Trophoblast cell (in vitro differentiated cells and primary cell): ENCODE data around the gene ZBTB7C.

Experiments
- DNase-seq, 2 donors: peaks; one replicate each; pipeline ENCODE4 v3.0.0-alpha.2; 2016
- H2AFZ ChIP-seq: 2 replicates; pipeline ENCODE4 v1.6.1; 2013; ENCODE audit warnings: low read length, moderate library complexity, mild to moderate bottlenecking; ENCODE audit not compliant: insufficient read depth, poor library complexity
- H2AK5ac ChIP-seq: 2 replicates; pipeline ENCODE4 v1.6.1; 2013; ENCODE audit warnings: mild to moderate bottlenecking, low read length
- H2BK120ac ChIP-seq: 2 replicates; pipeline ENCODE4 v1.6.1; 2013; ENCODE audit warnings: low read length, mild to moderate bottlenecking, moderate library complexity; ENCODE audit not compliant: insufficient read depth, poor library complexity
- H2BK12ac ChIP-seq: 2 replicates; pipeline ENCODE4 v1.6.1; 2013; ENCODE audit warnings: mild to moderate bottlenecking, low read length, moderate library complexity
- H2BK5ac ChIP-seq: 2 replicates; pipeline ENCODE4 v1.6.1; 2013; ENCODE audit warnings: low read length, low read depth, moderate library complexity, mild to moderate bottlenecking; ENCODE audit not compliant: poor library complexity
- H3K14ac ChIP-seq: 2 replicates; pipeline ENCODE4 v1.6.1; 2013; ENCODE audit warnings: mild to moderate bottlenecking, low read length
- H3K18ac ChIP-seq: 2 replicates; pipeline ENCODE4 v1.6.1; 2013; ENCODE audit warnings: mild to moderate bottlenecking, low read length
- H3K23ac ChIP-seq: 2 replicates; pipeline ENCODE4 v1.6.1; 2013; ENCODE audit warnings: low read length
- H3K27ac ChIP-seq: 2 replicates; pipeline ENCODE4 v1.5.1; 2013; ENCODE audit warnings: low read depth, mild to moderate bottlenecking, inconsistent platforms, low read length, moderate library complexity
- H3K27me3 ChIP-seq: 2 replicates; pipeline ENCODE4 v1.6.1; 2013; ENCODE audit warnings: inconsistent platforms, mild to moderate bottlenecking, low read length, moderate library complexity; ENCODE audit not compliant: insufficient read depth
- H3K36me3 ChIP-seq, 2 experiments: 1 replicate in 1 of 2; 2 replicates in 1 of 2; pipeline ENCODE4 v1.6.1; 2013; ENCODE audit warnings: low read length in 2 of 2, mild to moderate bottlenecking in 2 of 2, moderate library complexity in 1 of 2; ENCODE audit not compliant: insufficient read depth in 2 of 2, control insufficient read depth in 1 of 2
- H3K4ac ChIP-seq: 2 replicates; pipeline ENCODE4 v1.6.1; 2013; ENCODE audit warnings: low read depth, mild to moderate bottlenecking, low read length, moderate library complexity
- H3K4me1 ChIP-seq, 2 experiments: 1 replicate in 1 of 2; 2 replicates in 1 of 2; pipeline ENCODE4 v1.6.1; 2013; ENCODE audit warnings: low read length in 2 of 2, mild to moderate bottlenecking in 2 of 2, moderate library complexity in 1 of 2; ENCODE audit not compliant: insufficient read depth in 2 of 2, control insufficient read depth in 1 of 2
- H3K4me2 ChIP-seq: 2 replicates; pipeline ENCODE4 v1.6.1; 2013; ENCODE audit warnings: inconsistent platforms, mild to moderate bottlenecking, low read length, moderate library complexity
- H3K4me3 ChIP-seq: 2 replicates; pipeline ENCODE4 v1.5.1; 2013; ENCODE audit warnings: mild to moderate bottlenecking, low read depth, low read length, inconsistent platforms
- H3K79me1 ChIP-seq: one replicate; pipeline ENCODE4 v1.6.1; 2013; ENCODE audit warnings: low read length
- H3K79me2 ChIP-seq: 2 replicates; pipeline ENCODE4 v1.6.1; 2013; ENCODE audit warnings: low read length, mild to moderate bottlenecking; ENCODE audit not compliant: control insufficient read depth, insufficient read depth, poor library complexity
- H3K9ac ChIP-seq: 2 replicates; pipeline ENCODE4 v1.6.1; 2013; ENCODE audit warnings: mild to moderate bottlenecking, low read length
- H3K9me3 ChIP-seq: 2 replicates; pipeline ENCODE4 v1.6.1; 2013; ENCODE audit warnings: low read depth, mild to moderate bottlenecking, control low read depth, inconsistent platforms, low read length; ENCODE audit not compliant: insufficient read depth
- H4K12ac ChIP-seq: 2 replicates; pipeline ENCODE4 v1.6.1; 2013; ENCODE audit warnings: low read depth, mild to moderate bottlenecking, low read length, moderate library complexity
- H4K8ac ChIP-seq: 2 replicates; pipeline ENCODE4 v1.6.1; 2013; ENCODE audit warnings: low read depth, mild to moderate bottlenecking, low read length, moderate library complexity
- H4K91ac ChIP-seq: one replicate; pipeline ENCODE4 v1.6.1; 2013; ENCODE audit warnings: low read depth, mild to moderate bottlenecking, low read length, moderate library complexity
- WGBS: extraction: QIAGEN DNeasy Blood & Tissue Kit; methylation state at CpG from one replicate; pipeline ENCODE4 v1.1.7; 2013; ENCODE audit warnings: missing lambda C conversion rate; ENCODE audit not compliant: insufficient read length, insufficient coverage; ENCODE audit errors: extremely low coverage; 5-methylcytosine and 5-hydroxymethylcytosine counted together

ZBTB7C gene

GRCh38 chr18:48029296-48029986 is 379.7 kb downstream of the ZBTB7C start:
- no peak overlapping the region for H2BK120ac ChIP-seq
- no peak overlapping the region for H4K8ac ChIP-seq
- H3K4me2 ChIP-seq: no peak overlapping the region
- H2BK12ac ChIP-seq: no peak overlapping the region
- H3K4me1 ChIP-seq: no peaks in the 10 kb centered on the region
- H3K36me3 ChIP-seq: no peaks in the 10 kb centered on the region
- H2BK5ac ChIP-seq: no peak overlapping the region
- no peak overlapping the region for H3K23ac ChIP-seq
- no peaks in the 10 kb centered on the region for H3K79me1 ChIP-seq
- no peak overlapping the region for H2AFZ ChIP-seq
- H3K27me3 ChIP-seq: no peaks in the 10 kb centered on the region
- H3K18ac ChIP-seq: no peak overlapping the region
- DNase-seq: no peak
- H2AK5ac ChIP-seq: no peak overlapping the region
- H3K14ac ChIP-seq: no peak overlapping the region
- H3K27ac ChIP-seq: no peak overlapping the region
- no peak overlapping the region for H3K4ac ChIP-seq
- H4K12ac ChIP-seq: no peak overlapping the region
- no peak overlapping the region for H3K4me3 ChIP-seq
- no CpG with 5 or more reads among the region's 62 CpGs for WGBS
- H3K9ac ChIP-seq: no peak overlapping the region
- H4K91ac ChIP-seq: no peak overlapping the region
- H3K79me2 ChIP-seq: no peaks in the 10 kb centered on the region
- H3K9me3 ChIP-seq: no peaks in the 10 kb centered on the region

- Histone ChIP-seq H2BK12ac (no peak overlapping the region), H3K27ac (no peak overlapping the region), H3K27me3 (no peaks in the 10 kb centered on the region), H3K9ac (no peak overlapping the region), H4K12ac (no peak overlapping the region), H3K4me1 (peaks cover 1 to 2% of the 10 kb centered on the region in 2 experiments), H3K4me3 (no peak overlapping the region), H3K4me2 (no peak overlapping the region), H3K14ac (no peak overlapping the region), H3K4ac (no peak overlapping the region), H4K8ac (no peak overlapping the region), H3K36me3 (no peaks in the 10 kb centered on the region), H3K18ac (no peak overlapping the region), H2BK120ac (no peak overlapping the region), H3K79me2 (no peaks in the 10 kb centered on the region), H3K79me1 (no peaks in the 10 kb centered on the region), H2AK5ac (no peak overlapping the region), H4K91ac (no peak overlapping the region), H3K23ac (no peak overlapping the region), H2AFZ (no peak overlapping the region), H2BK5ac (no peak overlapping the region), H3K9me3 (no peaks in the 10 kb centered on the region)
- no CpG with 5 or more reads among the region's 4 CpGs for WGBS
- no peak for DNase-seq
Measured at GRCh38 chr18:48028696-48029095, 380.5 kb downstream of the ZBTB7C start.

- H3K23ac ChIP-seq: no peak overlapping the region
- H3K36me3 ChIP-seq: no peaks in the 10 kb centered on the region
- no peaks in the 10 kb centered on the region for H3K79me2 ChIP-seq
- no peak overlapping the region for H2AFZ ChIP-seq
- H4K12ac ChIP-seq: no peak overlapping the region
- H2BK120ac ChIP-seq: no peak overlapping the region
- no peak overlapping the region for H3K4me3 ChIP-seq
- H3K4me1 ChIP-seq: peaks cover 5% of the 10 kb centered on the region in 2 experiments
- WGBS: no CpG with 5 or more reads among the region's 6 CpGs
- no peak overlapping the region for H2AK5ac ChIP-seq
- no peaks in the 10 kb centered on the region for H3K27me3 ChIP-seq
- H3K79me1 ChIP-seq: no peaks in the 10 kb centered on the region
- no peak overlapping the region for H3K14ac ChIP-seq
- no peak overlapping the region for H2BK5ac ChIP-seq
- no peak overlapping the region for H2BK12ac ChIP-seq
- no peak overlapping the region for H3K4ac ChIP-seq
- H4K91ac ChIP-seq: no peak overlapping the region
- no peaks in the 10 kb centered on the region for H3K9me3 ChIP-seq
- no peak overlapping the region for H4K8ac ChIP-seq
- H3K27ac ChIP-seq: no peak overlapping the region
- H3K18ac ChIP-seq: no peak overlapping the region
- H3K4me2 ChIP-seq: no peak overlapping the region
- DNase-seq: no peak
- no peak overlapping the region for H3K9ac ChIP-seq
Measured at GRCh38 chr18:48028081-48028480, 381.1 kb downstream of the ZBTB7C start.

- Histone ChIP-seq H3K4ac (no peak overlapping the region), H2BK5ac (no peak overlapping the region), H4K12ac (no peak overlapping the region), H3K36me3 (no peaks in the 10 kb centered on the region), H3K79me2 (no peaks in the 10 kb centered on the region), H2AFZ (peak overlapping the region; percentile 19), H3K27ac (no peak overlapping the region), H3K4me2 (no peak overlapping the region), H3K9me3 (no peaks in the 10 kb centered on the region), H3K18ac (no peak overlapping the region), H3K27me3 (no peaks in the 10 kb centered on the region), H3K79me1 (peaks cover under 1% of the 10 kb centered on the region), H2BK120ac (no peak overlapping the region), H3K23ac (no peak overlapping the region), H3K4me3 (no peak overlapping the region), H2AK5ac (no peak overlapping the region), H3K4me1 (peaks cover 5% of the 10 kb centered on the region in 2 experiments), H4K91ac (no peak overlapping the region), H3K14ac (no peak overlapping the region), H4K8ac (no peak overlapping the region), H2BK12ac (no peak overlapping the region), H3K9ac (no peak overlapping the region)
- DNase-seq: no peak
- WGBS: no CpG with 5 or more reads among the region's 7 CpGs
Measured at GRCh38 chr18:48027401-48027963, 381.7 kb downstream of the ZBTB7C start.
